GM23338 (cell line): ENCODE results near the gene F13A1. TPM values are rescaled to one million over a fixed set of nuclear protein-coding genes. Genes with fewer than 3 reads are reported as not detected.

Experiments used
- ATAC-seq: fragments of 200-7000 bp; cut with Tn5 transposase; 3 replicates; pipeline ENCODE4 v1.9.1; 2020
- DNase-seq: peaks from one replicate; pipeline ENCODE4 v3.0.0-alpha.2; 2015; ENCODE audit warnings: low spot score
- H2AFZ ChIP-seq: fragments of 200-600 bp; sonication (generic); 2 replicates; pipeline ENCODE4 v1.8.0; 2016; ENCODE audit warnings: antibody characterized with exemption, mild to moderate bottlenecking, moderate library complexity
- H3F3A ChIP-seq: fragments of 200-600 bp; sonication (generic); replicated peaks from 2 replicates; pipeline ENCODE4 v1.8.0; 2017; ENCODE audit warnings: antibody characterized with exemption, mixed run types, low read depth
- H3K27ac ChIP-seq: fragments of 200-600 bp; sonication (generic); 2 replicates; pipeline ENCODE4 v1.6.1; 2016; ENCODE audit warnings: low read depth
- H3K27me3 ChIP-seq: fragments of 200-600 bp; sonication (generic); 2 replicates; pipeline ENCODE4 v1.8.0; 2016; ENCODE audit warnings: mild to moderate bottlenecking, mixed run types, moderate library complexity; ENCODE audit not compliant: insufficient read depth
- H3K36me3 ChIP-seq: fragments of 200-600 bp; sonication (generic); 2 replicates; pipeline ENCODE4 v1.8.0; 2016; ENCODE audit warnings: mild to moderate bottlenecking; ENCODE audit not compliant: insufficient read depth
- H3K4me1 ChIP-seq: fragments of 200-600 bp; sonication (generic); 2 replicates; pipeline ENCODE4 v1.8.0; 2016; ENCODE audit warnings: mild to moderate bottlenecking, moderate library complexity; ENCODE audit not compliant: insufficient read depth
- H3K4me2 ChIP-seq: fragments of 200-600 bp; sonication (generic); 2 replicates; pipeline ENCODE4 v1.7.1; 2017; ENCODE audit warnings: mixed run types
- H3K4me3 ChIP-seq: fragments of 200-600 bp; sonication (generic); 2 replicates; pipeline ENCODE4 v1.6.1; 2016; ENCODE audit warnings: mixed run types
- H3K79me2 ChIP-seq: fragments of 200-600 bp; sonication (generic); replicated peaks from 2 replicates; pipeline ENCODE4 v1.8.0; 2017; ENCODE audit warnings: mild to moderate bottlenecking; ENCODE audit not compliant: insufficient read depth
- H3K9me2 ChIP-seq: fragments of 200-600 bp; sonication (generic); 2 replicates; pipeline ENCODE4 v1.8.0; 2017; ENCODE audit not compliant: insufficient read depth
- H4K20me1 ChIP-seq: fragments of 200-600 bp; sonication (generic); replicated peaks from 2 replicates; pipeline ENCODE4 v1.8.0; 2017; ENCODE audit warnings: mild to moderate bottlenecking; ENCODE audit not compliant: insufficient read depth
- H3K27ac Mint-ChIP-seq: 2 replicates; pipeline ENCODE4 v1.8.0; 2020; ENCODE audit warnings: inconsistent platforms, mild to moderate bottlenecking, moderate library complexity, mixed read lengths
- H3K27me3 Mint-ChIP-seq: 3 replicates; pipeline ENCODE4 v1.8.0; 2022; ENCODE audit warnings: low read depth, mild to moderate bottlenecking, moderate library complexity, mixed read lengths, inconsistent platforms; ENCODE audit not compliant: insufficient read depth, poor library complexity
- H3K36me3 Mint-ChIP-seq: 3 replicates; pipeline ENCODE4 v1.8.0; 2021; ENCODE audit warnings: low read depth, mild to moderate bottlenecking, inconsistent platforms, moderate library complexity, mixed read lengths
- H3K4me1 Mint-ChIP-seq: 3 replicates; pipeline ENCODE4 v1.8.0; 2020; ENCODE audit warnings: mild to moderate bottlenecking, inconsistent platforms, mixed read lengths
- H3K4me3 Mint-ChIP-seq: 3 replicates; pipeline ENCODE4 v1.8.0; 2021; ENCODE audit warnings: moderate library complexity, mild to moderate bottlenecking, inconsistent platforms, mixed read lengths
- H3K9me3 Mint-ChIP-seq: 3 replicates; pipeline ENCODE4 v1.8.0; 2020; ENCODE audit warnings: moderate library complexity, mild to moderate bottlenecking, inconsistent platforms, mixed read lengths
- EZH2 ChIP-seq: fragments of 200-600 bp; sonication (generic); IDR thresholded peaks from one replicate; pipeline ENCODE4 v1.8.0; 2017; ENCODE audit warnings: antibody characterized with exemption, mild to moderate bottlenecking, low read depth; ENCODE audit not compliant: unreplicated experiment
- JUNB ChIP-seq: IDR thresholded peaks from one replicate; pipeline ENCODE4 v1.6.1; 2016; ENCODE audit warnings: antibody characterized with exemption; ENCODE audit not compliant: unreplicated experiment
- NANOG ChIP-seq: IDR thresholded peaks from 2 replicates; pipeline ENCODE4 v1.6.1; 2016; ENCODE audit warnings: antibody characterized with exemption, borderline replicate concordance
- POLR2AphosphoS5 ChIP-seq: IDR thresholded peaks from 2 replicates; pipeline ENCODE4 v1.6.1; 2016; ENCODE audit warnings: antibody characterized with exemption, low read depth
- STAT1 ChIP-seq: IDR thresholded peaks from one replicate; pipeline ENCODE4 v1.6.1; 2016; ENCODE audit warnings: antibody characterized with exemption; ENCODE audit not compliant: unreplicated experiment
- ZNF114 ChIP-seq: fragments of 250-450 bp; sonication (Bioruptor Pico); IDR thresholded peaks from 2 replicates; pipeline ENCODE4 v1.5.0; 2020; ENCODE audit warnings: mild to moderate bottlenecking, moderate library complexity
- ZNF331 ChIP-seq: fragments of 250-450 bp; sonication (Bioruptor Pico); IDR thresholded peaks from 2 replicates; pipeline ENCODE4 v1.5.0; 2020; ENCODE audit warnings: low read depth, mild to moderate bottlenecking, moderate library complexity
- polyA plus RNA-seq: library from polyadenylated mRNA; unstranded; fragments of >200 nt; fragmentation: Nextera tagmentation; extraction: Ambion mirVana; gene quantifications from 2 replicates; pipeline ENCODE4 v1.2.1, GENCODE V29; 2016
- total RNA-seq: library from RNA; depleted of rRNA; stranded (reverse); fragments of >200 nt; shearing (Covaris generic); gene quantifications from 2 replicates; pipeline ENCODE4 v1.2.3, GENCODE V29; 2014
- TF ChIP-seq, protein P1 (sequence below), 2 experiments: fragments of 200-600 bp in 1 of 2; sonication (generic) in 1 of 2; conservative IDR thresholded peaks; 2 replicates each; pipeline versions ENCODE4 v1.5.1 to v1.6.1; 2016 to 2017; ENCODE audit warnings: antibody characterized with exemption in 2 of 2, low read depth in 2 of 2, mild to moderate bottlenecking in 2 of 2, moderate library complexity in 1 of 2
- TF ChIP-seq, protein P2 (sequence below): IDR thresholded peaks from 2 replicates; pipeline ENCODE4 v1.6.1; 2016; ENCODE audit warnings: antibody characterized with exemption
- TF ChIP-seq, protein P3 (sequence below): IDR thresholded peaks from one replicate; pipeline ENCODE4 v1.6.1; 2018; ENCODE audit warnings: antibody characterized with exemption; ENCODE audit not compliant: unreplicated experiment
- TF ChIP-seq, protein P4 (sequence below): fragments of 250-450 bp; sonication (Bioruptor Pico); IDR thresholded peaks from 2 replicates; pipeline ENCODE4 v1.5.0; 2020; ENCODE audit warnings: mild to moderate bottlenecking, moderate library complexity

Gene F13A1
- total and polyA plus RNA-seq, 2 experiments from 2014 or later: 0.31 to 0.32 TPM

DNA sequence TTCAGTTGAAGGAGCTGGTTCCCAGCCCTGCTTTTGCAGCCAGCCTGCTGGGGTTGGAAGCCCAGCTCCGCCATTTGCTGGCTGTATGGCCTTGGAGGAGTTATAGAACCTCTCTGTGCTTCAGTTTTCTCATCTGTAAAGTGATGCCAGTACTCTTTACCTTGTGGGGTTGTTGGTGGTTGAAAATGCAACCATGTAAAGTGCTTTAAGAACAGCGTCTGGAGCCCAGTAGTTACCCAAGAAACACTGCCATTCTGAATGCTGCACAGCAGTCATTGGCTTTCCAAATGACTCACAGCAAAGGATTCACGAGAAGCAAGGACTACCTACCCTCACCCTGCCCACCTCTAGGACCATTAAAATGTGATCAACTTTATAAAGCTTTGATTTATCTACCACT lies 154.4 kb downstream of the F13A1 start:
- Histone ChIP-seq H4K20me1 (no peaks in the 10 kb centered on the region), H3K4me3 (no peak overlapping the region), H3K4me2 (no peak overlapping the region), H3K79me2 (no peaks in the 10 kb centered on the region), H3K27me3 (no peaks in the 10 kb centered on the region), H2AFZ (no peak overlapping the region), H3K9me2 (no peaks in the 10 kb centered on the region; the same call in 1 of the 2 replicates), H3K4me1 (no peaks in the 10 kb centered on the region), H3F3A (no peaks in the 10 kb centered on the region), H3K27ac (no peak overlapping the region), H3K36me3 (no peaks in the 10 kb centered on the region)
- Mint-ChIP-seq H3K4me1 (peaks cover 13% of the 10 kb centered on the region), H3K4me3 (no peak overlapping the region), H3K27ac (no peak overlapping the region), H3K36me3 (no peaks in the 10 kb centered on the region), H3K27me3 (peaks cover 2% of the 10 kb centered on the region), H3K9me3 (no peaks in the 10 kb centered on the region)
- TF ChIP-seq, protein P1, sequence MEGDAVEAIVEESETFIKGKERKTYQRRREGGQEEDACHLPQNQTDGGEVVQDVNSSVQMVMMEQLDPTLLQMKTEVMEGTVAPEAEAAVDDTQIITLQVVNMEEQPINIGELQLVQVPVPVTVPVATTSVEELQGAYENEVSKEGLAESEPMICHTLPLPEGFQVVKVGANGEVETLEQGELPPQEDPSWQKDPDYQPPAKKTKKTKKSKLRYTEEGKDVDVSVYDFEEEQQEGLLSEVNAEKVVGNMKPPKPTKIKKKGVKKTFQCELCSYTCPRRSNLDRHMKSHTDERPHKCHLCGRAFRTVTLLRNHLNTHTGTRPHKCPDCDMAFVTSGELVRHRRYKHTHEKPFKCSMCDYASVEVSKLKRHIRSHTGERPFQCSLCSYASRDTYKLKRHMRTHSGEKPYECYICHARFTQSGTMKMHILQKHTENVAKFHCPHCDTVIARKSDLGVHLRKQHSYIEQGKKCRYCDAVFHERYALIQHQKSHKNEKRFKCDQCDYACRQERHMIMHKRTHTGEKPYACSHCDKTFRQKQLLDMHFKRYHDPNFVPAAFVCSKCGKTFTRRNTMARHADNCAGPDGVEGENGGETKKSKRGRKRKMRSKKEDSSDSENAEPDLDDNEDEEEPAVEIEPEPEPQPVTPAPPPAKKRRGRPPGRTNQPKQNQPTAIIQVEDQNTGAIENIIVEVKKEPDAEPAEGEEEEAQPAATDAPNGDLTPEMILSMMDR (conservative IDR thresholded peaks at IDR 0.05; ENCODE audit: low read depth in 2 of 2): no peak
- no peak for TF ChIP-seq ZNF114 (CRISPR knock-in tag)
- TF ChIP-seq, protein P2, sequence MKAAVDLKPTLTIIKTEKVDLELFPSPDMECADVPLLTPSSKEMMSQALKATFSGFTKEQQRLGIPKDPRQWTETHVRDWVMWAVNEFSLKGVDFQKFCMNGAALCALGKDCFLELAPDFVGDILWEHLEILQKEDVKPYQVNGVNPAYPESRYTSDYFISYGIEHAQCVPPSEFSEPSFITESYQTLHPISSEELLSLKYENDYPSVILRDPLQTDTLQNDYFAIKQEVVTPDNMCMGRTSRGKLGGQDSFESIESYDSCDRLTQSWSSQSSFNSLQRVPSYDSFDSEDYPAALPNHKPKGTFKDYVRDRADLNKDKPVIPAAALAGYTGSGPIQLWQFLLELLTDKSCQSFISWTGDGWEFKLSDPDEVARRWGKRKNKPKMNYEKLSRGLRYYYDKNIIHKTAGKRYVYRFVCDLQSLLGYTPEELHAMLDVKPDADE: no peak
- TF ChIP-seq, protein P3, sequence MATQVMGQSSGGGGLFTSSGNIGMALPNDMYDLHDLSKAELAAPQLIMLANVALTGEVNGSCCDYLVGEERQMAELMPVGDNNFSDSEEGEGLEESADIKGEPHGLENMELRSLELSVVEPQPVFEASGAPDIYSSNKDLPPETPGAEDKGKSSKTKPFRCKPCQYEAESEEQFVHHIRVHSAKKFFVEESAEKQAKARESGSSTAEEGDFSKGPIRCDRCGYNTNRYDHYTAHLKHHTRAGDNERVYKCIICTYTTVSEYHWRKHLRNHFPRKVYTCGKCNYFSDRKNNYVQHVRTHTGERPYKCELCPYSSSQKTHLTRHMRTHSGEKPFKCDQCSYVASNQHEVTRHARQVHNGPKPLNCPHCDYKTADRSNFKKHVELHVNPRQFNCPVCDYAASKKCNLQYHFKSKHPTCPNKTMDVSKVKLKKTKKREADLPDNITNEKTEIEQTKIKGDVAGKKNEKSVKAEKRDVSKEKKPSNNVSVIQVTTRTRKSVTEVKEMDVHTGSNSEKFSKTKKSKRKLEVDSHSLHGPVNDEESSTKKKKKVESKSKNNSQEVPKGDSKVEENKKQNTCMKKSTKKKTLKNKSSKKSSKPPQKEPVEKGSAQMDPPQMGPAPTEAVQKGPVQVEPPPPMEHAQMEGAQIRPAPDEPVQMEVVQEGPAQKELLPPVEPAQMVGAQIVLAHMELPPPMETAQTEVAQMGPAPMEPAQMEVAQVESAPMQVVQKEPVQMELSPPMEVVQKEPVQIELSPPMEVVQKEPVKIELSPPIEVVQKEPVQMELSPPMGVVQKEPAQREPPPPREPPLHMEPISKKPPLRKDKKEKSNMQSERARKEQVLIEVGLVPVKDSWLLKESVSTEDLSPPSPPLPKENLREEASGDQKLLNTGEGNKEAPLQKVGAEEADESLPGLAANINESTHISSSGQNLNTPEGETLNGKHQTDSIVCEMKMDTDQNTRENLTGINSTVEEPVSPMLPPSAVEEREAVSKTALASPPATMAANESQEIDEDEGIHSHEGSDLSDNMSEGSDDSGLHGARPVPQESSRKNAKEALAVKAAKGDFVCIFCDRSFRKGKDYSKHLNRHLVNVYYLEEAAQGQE: no peak
- TF ChIP-seq, protein P4, sequence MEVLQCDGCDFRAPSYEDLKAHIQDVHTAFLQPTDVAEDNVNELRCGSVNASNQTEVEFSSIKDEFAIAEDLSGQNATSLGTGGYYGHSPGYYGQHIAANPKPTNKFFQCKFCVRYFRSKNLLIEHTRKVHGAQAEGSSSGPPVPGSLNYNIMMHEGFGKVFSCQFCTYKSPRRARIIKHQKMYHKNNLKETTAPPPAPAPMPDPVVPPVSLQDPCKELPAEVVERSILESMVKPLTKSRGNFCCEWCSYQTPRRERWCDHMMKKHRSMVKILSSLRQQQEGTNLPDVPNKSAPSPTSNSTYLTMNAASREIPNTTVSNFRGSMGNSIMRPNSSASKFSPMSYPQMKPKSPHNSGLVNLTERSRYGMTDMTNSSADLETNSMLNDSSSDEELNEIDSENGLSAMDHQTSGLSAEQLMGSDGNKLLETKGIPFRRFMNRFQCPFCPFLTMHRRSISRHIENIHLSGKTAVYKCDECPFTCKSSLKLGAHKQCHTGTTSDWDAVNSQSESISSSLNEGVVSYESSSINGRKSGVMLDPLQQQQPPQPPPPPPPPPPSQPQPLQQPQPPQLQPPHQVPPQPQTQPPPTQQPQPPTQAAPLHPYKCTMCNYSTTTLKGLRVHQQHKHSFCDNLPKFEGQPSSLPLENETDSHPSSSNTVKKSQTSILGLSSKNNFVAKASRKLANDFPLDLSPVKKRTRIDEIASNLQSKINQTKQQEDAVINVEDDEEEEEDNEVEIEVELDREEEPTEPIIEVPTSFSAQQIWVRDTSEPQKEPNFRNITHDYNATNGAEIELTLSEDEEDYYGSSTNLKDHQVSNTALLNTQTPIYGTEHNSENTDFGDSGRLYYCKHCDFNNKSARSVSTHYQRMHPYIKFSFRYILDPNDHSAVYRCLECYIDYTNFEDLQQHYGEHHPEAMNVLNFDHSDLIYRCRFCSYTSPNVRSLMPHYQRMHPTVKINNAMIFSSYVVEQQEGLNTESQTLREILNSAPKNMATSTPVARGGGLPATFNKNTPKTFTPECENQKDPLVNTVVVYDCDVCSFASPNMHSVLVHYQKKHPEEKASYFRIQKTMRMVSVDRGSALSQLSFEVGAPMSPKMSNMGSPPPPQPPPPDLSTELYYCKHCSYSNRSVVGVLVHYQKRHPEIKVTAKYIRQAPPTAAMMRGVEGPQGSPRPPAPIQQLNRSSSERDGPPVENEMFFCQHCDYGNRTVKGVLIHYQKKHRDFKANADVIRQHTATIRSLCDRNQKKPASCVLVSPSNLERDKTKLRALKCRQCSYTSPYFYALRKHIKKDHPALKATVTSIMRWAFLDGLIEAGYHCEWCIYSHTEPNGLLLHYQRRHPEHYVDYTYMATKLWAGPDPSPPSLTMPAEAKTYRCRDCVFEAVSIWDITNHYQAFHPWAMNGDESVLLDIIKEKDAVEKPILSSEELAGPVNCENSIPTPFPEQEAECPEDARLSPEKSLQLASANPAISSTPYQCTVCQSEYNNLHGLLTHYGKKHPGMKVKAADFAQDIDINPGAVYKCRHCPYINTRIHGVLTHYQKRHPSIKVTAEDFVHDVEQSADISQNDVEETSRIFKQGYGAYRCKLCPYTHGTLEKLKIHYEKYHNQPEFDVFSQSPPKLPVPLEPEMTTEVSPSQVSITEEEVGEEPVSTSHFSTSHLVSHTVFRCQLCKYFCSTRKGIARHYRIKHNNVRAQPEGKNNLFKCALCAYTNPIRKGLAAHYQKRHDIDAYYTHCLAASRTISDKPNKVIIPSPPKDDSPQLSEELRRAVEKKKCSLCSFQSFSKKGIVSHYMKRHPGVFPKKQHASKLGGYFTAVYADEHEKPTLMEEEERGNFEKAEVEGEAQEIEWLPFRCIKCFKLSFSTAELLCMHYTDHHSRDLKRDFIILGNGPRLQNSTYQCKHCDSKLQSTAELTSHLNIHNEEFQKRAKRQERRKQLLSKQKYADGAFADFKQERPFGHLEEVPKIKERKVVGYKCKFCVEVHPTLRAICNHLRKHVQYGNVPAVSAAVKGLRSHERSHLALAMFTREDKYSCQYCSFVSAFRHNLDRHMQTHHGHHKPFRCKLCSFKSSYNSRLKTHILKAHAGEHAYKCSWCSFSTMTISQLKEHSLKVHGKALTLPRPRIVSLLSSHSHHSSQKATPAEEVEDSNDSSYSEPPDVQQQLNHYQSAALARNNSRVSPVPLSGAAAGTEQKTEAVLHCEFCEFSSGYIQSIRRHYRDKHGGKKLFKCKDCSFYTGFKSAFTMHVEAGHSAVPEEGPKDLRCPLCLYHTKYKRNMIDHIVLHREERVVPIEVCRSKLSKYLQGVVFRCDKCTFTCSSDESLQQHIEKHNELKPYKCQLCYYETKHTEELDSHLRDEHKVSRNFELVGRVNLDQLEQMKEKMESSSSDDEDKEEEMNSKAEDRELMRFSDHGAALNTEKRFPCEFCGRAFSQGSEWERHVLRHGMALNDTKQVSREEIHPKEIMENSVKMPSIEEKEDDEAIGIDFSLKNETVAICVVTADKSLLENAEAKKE (CRISPR knock-in tag): no peak
- TF ChIP-seq JUNB: no peak
- TF ChIP-seq POLR2AphosphoS5: no peak
- no peak for TF ChIP-seq NANOG
- TF ChIP-seq ZNF331 (CRISPR knock-in tag): no peak
- TF ChIP-seq STAT1: no peak
- TF ChIP-seq EZH2: no peak
- ATAC-seq (no peak), DNase-seq (no peak)
